AG10803 (cell line): Measurements from ENCODE around the gene SERPINB4.
"Not testable (repeated sequence)": the region's sequence is repeated elsewhere in the genome, so short reads cannot be mapped to it uniquely, and the experiment has no call there.

Source experiments
- DNase-seq: peaks from one replicate; pipeline ENCODE4 v3.0.0; 2010; ENCODE audit warnings: low read depth
- H3K4me3 ChIP-seq: 2 replicates; pipeline ENCODE4 v1.5.1; 2011; ENCODE audit warnings: mild to moderate bottlenecking, low read length, control low read depth
- CTCF ChIP-seq: conservative IDR thresholded peaks from 2 replicates; pipeline ENCODE4 v1.5.1; 2011; ENCODE audit warnings: mild to moderate bottlenecking, low read length, control low read depth, inconsistent platforms

Gene SERPINB4

GRCh38 chr18:63646936-63647335, 2.9 kb upstream of the SERPINB4 start:
- no peak for TF ChIP-seq CTCF
- H3K4me3 ChIP-seq: no peak overlapping the region
- peak; percentile 44 for DNase-seq

GRCh38 chr18:63644694-63645093, 638 bp upstream of the SERPINB4 start:
- not testable (repeated sequence) for H3K4me3 ChIP-seq, DNase-seq

GRCh38 chr18:63642668-63643356, 1.2 kb downstream of the SERPINB4 start:
- DNase-seq, H3K4me3 ChIP-seq: not testable (repeated sequence)

- not testable (repeated sequence) for DNase-seq, H3K4me3 ChIP-seq
Measured at GRCh38 chr18:63641157-63641680, 2.8 kb downstream of the SERPINB4 start.

GRCh38 chr18:63637703-63638102, 6.4 kb downstream of the SERPINB4 start:
- TF ChIP-seq CTCF: no peak
- no peak overlapping the region for H3K4me3 ChIP-seq
- DNase-seq: no peak

- TF ChIP-seq CTCF: no peak
- no peak overlapping the region for H3K4me3 ChIP-seq
- DNase-seq: no peak
Measured at GRCh38 chr18:63627819-63628218, 16.2 kb downstream of the SERPINB4 start.

- no peak for DNase-seq
- TF ChIP-seq CTCF: no peak
- no peak overlapping the region for H3K4me3 ChIP-seq
Measured at GRCh38 chr18:63626431-63626830, 17.6 kb downstream of the SERPINB4 start.

- no peak for TF ChIP-seq CTCF
- no peak for DNase-seq
- H3K4me3 ChIP-seq: no peak overlapping the region
Measured at GRCh38 chr18:63624863-63625262, 19.2 kb downstream of the SERPINB4 start.

GRCh38 chr18:63619661-63620060, 24.4 kb downstream of the SERPINB4 start:
- H3K4me3 ChIP-seq: no peak overlapping the region
- DNase-seq: no peak
- TF ChIP-seq CTCF: no peak
